A549 treated with RU486 at 1 μM for 4 hours (cell line): Measurements from ENCODE around the gene PPP1R18. TPM values are rescaled to one million over a fixed set of nuclear protein-coding genes. Genes with fewer than 3 reads are reported as not detected.

Experiments used
- total RNA-seq: library from RNA; stranded (reverse); fragments of 200-300 nt; extraction: Qiagen RNA extraction; gene quantifications from 5 replicates; pipeline ENCODE4 v1.2.3, GENCODE V29; 2022; ENCODE audit warnings: low read depth

The PPP1R18 gene
- 43.3 to 50.2 TPM (median 44.3 TPM) in 5 replicates for total RNA-seq

GRCh38 chr6:30686009-30686907 lies at the start of gene PPP1R18:
Gene PPP1R18, minus strand, starts transcription at chr6:30686645. Its CDS starts 627 bp downstream, at chr6:30686018.

GRCh38 chr6:30719791-30720737 lies 33.6 kb upstream of the PPP1R18 start, which contains the start of gene TUBB:
Gene TUBB, plus strand, starts transcription at chr6:30720352. Its CDS starts 155 bp downstream, at chr6:30720507.

GRCh38 chr6:30717129-30717844 lies 30.8 kb upstream of the PPP1R18 start, which contains the start of gene MDC1:
Gene MDC1, minus strand, starts transcription at chr6:30717281. Its CDS starts 2,106 bp downstream, at chr6:30715175.

GRCh38 chr6:30690403-30691207 lies 4.2 kb upstream of the PPP1R18 start, which contains the start of gene NRM:
Gene NRM, minus strand, starts transcription at chr6:30690984. Its CDS starts 10 bp downstream, at chr6:30690974.

GRCh38 chr6:30672445-30673253 lies 13.8 kb downstream of the PPP1R18 start, which contains the start of gene DHX16:
Gene DHX16, minus strand, starts transcription at chr6:30673006. Its CDS starts 165 bp downstream, at chr6:30672841.

GRCh38 chr6:30646450-30647241 lies 39.8 kb downstream of the PPP1R18 start, which contains the start of gene C6orf136:
Gene C6orf136, plus strand, starts transcription at chr6:30647133. Its CDS starts 99 bp downstream, at chr6:30647232.

GRCh38 chr6:30626484-30627366 lies 59.7 kb downstream of the PPP1R18 start, which contains the start of gene ATAT1:
Gene ATAT1, plus strand, starts transcription at chr6:30626874.

Other genes with a start within 250 kb of the PPP1R18 start
- 58.6 to 72.1 TPM (median 61.5 TPM) in 5 replicates for gene HLA-E, start 197.1 kb downstream of the PPP1R18 start, total RNA-seq
- gene GNL1, start 130.2 kb downstream of the PPP1R18 start, total RNA-seq: 28.9 to 34.7 TPM (median 33.7 TPM) in 5 replicates
- gene PRR3, start 129.3 kb downstream of the PPP1R18 start, total RNA-seq: 15.1 to 17.6 TPM (median 16.6 TPM) in 5 replicates
- 49.8 to 66.6 TPM (median 57.8 TPM) in 5 replicates for gene ABCF1, start 115.2 kb downstream of the PPP1R18 start, total RNA-seq
- gene PPP1R10, start 69.4 kb downstream of the PPP1R18 start, total RNA-seq: 28.5 to 44.3 TPM (median 30.3 TPM) in 5 replicates
- 67.0 to 111 TPM (median 71.7 TPM) in 5 replicates for gene MRPS18B, start 68.8 kb downstream of the PPP1R18 start, total RNA-seq
- gene ATAT1, start 59.8 kb downstream of the PPP1R18 start, total RNA-seq: 5.0 to 6.1 TPM (median 5.8 TPM) in 5 replicates
- 11.2 to 14.0 TPM (median 12.9 TPM) in 5 replicates for gene C6orf136, start 39.5 kb downstream of the PPP1R18 start, total RNA-seq
- gene DHX16, start 13.6 kb downstream of the PPP1R18 start, total RNA-seq: 26.8 to 31.1 TPM (median 28.9 TPM) in 5 replicates
- gene NRM, start 4.3 kb upstream of the PPP1R18 start, total RNA-seq: 21.9 to 32.3 TPM (median 27.8 TPM) in 5 replicates
- gene MDC1, start 30.6 kb upstream of the PPP1R18 start, total RNA-seq: 14.2 to 22.0 TPM (median 16.7 TPM) in 5 replicates
- gene TUBB, start 33.7 kb upstream of the PPP1R18 start, total RNA-seq: 783 to 980 TPM (median 907 TPM) in 5 replicates
- 74.8 to 92.4 TPM (median 91.3 TPM) in 5 replicates for gene FLOT1, start 56.0 kb upstream of the PPP1R18 start, total RNA-seq
- 97.7 to 162 TPM (median 152 TPM) in 5 replicates for gene IER3, start 57.9 kb upstream of the PPP1R18 start, total RNA-seq
- 42.6 to 57.5 TPM (median 51.4 TPM) in 5 replicates for gene DDR1, start 197.9 kb upstream of the PPP1R18 start, total RNA-seq
- gene GTF2H4, start 221.6 kb upstream of the PPP1R18 start, total RNA-seq: 14.8 to 23.5 TPM (median 19.2 TPM) in 5 replicates
- 9.1 to 11.7 TPM (median 11.2 TPM) in 5 replicates for gene VARS2, start 227.6 kb upstream of the PPP1R18 start, total RNA-seq
- not detected in 5 replicates for gene SFTA2, start 245.5 kb upstream of the PPP1R18 start, total RNA-seq